ENCODE results near the gene SCFD2.

The SCFD2 gene

GRCh38 chr4:52957835-52958631 is 407.8 kb downstream of the SCFD2 start:
- DNase-seq, result no peak
- no peaks in the 10 kb centered on the region for H3K9me3 ChIP-seq
- no peak overlapping the region for H3K4me3 ChIP-seq (ENCODE audit: low read depth, low read length)
- H3K4me1 ChIP-seq, result peaks cover 17% of the 10 kb centered on the region
- no peak for TF ChIP-seq CTCF (IDR thresholded peaks at IDR 0.05; ENCODE audit: low read depth, low read length)
- H3K27me3 ChIP-seq, result no peaks in the 10 kb centered on the region
- H3K36me3 ChIP-seq, result no peaks in the 10 kb centered on the region; the same call in 1 of the 2 replicates

GRCh38 chr4:52957220-52957686 is 408.6 kb downstream of the SCFD2 start:
- Histone ChIP-seq H3K36me3 (no peaks in the 10 kb centered on the region; the same call in 1 of the 2 replicates), H3K4me1 (peaks cover 17% of the 10 kb centered on the region), H3K27me3 (no peaks in the 10 kb centered on the region), H3K4me3 (ENCODE audit: low read depth, low read length) (no peak overlapping the region), H3K9me3 (no peaks in the 10 kb centered on the region)
- no peak for DNase-seq
- no peak for TF ChIP-seq CTCF (IDR thresholded peaks at IDR 0.05; ENCODE audit: low read depth, low read length)

DNA sequence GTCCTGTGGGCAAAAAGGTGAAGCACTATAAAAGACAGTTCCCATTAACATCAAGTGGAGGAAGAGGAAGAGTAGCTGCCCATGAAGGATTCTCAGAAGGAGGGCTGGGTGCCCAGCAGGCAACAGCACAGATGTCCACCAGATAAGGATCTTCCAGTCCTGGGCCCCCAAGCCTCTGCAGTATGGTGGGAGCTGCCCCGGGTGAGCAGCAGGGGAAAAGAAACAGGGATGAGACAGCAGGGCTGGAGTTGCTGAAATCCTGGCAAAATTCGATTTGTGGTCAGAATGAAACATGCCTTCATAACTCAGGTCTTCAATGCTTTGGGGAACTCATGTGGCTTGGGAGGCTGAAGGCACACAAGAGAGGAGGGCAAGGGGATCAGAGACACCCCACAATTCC is 409.2 kb downstream of the SCFD2 start:
- TF ChIP-seq CTCF (IDR thresholded peaks at IDR 0.05; ENCODE audit: low read depth, low read length), result no peak
- no peaks in the 10 kb centered on the region for H3K27me3 ChIP-seq
- no peaks in the 10 kb centered on the region for H3K9me3 ChIP-seq
- peak; percentile 15 for DNase-seq
- H3K4me1 ChIP-seq, result peaks cover 17% of the 10 kb centered on the region
- no peaks in the 10 kb centered on the region; the same call in 1 of the 2 replicates for H3K36me3 ChIP-seq
- H3K4me3 ChIP-seq (ENCODE audit: low read depth, low read length), result no peak overlapping the region

GRCh38 chr4:52954560-52955170 is 411.2 kb downstream of the SCFD2 start:
- Histone ChIP-seq H3K27me3 (no peaks in the 10 kb centered on the region), H3K4me1 (peaks cover 17% of the 10 kb centered on the region), H3K9me3 (no peaks in the 10 kb centered on the region), H3K4me3 (ENCODE audit: low read depth, low read length) (no peak overlapping the region), H3K36me3 (no peaks in the 10 kb centered on the region; the same call in 1 of the 2 replicates)
- no peak for DNase-seq
- no peak for TF ChIP-seq CTCF (IDR thresholded peaks at IDR 0.05; ENCODE audit: low read depth, low read length)

GRCh38 chr4:52952540-52952939 is 413.3 kb downstream of the SCFD2 start:
- DNase-seq, result no peak
- H3K9me3 ChIP-seq, result no peaks in the 10 kb centered on the region
- TF ChIP-seq CTCF (IDR thresholded peaks at IDR 0.05; ENCODE audit: low read depth, low read length), result no peak
- peaks cover 19% of the 10 kb centered on the region for H3K4me1 ChIP-seq
- no peak overlapping the region for H3K4me3 ChIP-seq (ENCODE audit: low read depth, low read length)
- H3K27me3 ChIP-seq, result no peaks in the 10 kb centered on the region
- H3K36me3 ChIP-seq, result no peaks in the 10 kb centered on the region

- no peaks in the 10 kb centered on the region for H3K36me3 ChIP-seq
These were observed 414.8 kb downstream of the SCFD2 start for GRCh38 chr4:52951016-52951415.

More at GRCh38 chr4:52951016-52951415, 414.8 kb downstream of the SCFD2 start:
- H3K4me3 ChIP-seq (ENCODE audit: low read depth, low read length), result no peak overlapping the region
- DNase-seq, result no peak
- peaks cover 23% of the 10 kb centered on the region for H3K4me1 ChIP-seq
- no peaks in the 10 kb centered on the region for H3K9me3 ChIP-seq
- no peak for TF ChIP-seq CTCF (IDR thresholded peaks at IDR 0.05; ENCODE audit: low read depth, low read length)
- no peaks in the 10 kb centered on the region for H3K27me3 ChIP-seq
